ENCODE measurements around the gene CMIP.

Gene CMIP

DNA sequence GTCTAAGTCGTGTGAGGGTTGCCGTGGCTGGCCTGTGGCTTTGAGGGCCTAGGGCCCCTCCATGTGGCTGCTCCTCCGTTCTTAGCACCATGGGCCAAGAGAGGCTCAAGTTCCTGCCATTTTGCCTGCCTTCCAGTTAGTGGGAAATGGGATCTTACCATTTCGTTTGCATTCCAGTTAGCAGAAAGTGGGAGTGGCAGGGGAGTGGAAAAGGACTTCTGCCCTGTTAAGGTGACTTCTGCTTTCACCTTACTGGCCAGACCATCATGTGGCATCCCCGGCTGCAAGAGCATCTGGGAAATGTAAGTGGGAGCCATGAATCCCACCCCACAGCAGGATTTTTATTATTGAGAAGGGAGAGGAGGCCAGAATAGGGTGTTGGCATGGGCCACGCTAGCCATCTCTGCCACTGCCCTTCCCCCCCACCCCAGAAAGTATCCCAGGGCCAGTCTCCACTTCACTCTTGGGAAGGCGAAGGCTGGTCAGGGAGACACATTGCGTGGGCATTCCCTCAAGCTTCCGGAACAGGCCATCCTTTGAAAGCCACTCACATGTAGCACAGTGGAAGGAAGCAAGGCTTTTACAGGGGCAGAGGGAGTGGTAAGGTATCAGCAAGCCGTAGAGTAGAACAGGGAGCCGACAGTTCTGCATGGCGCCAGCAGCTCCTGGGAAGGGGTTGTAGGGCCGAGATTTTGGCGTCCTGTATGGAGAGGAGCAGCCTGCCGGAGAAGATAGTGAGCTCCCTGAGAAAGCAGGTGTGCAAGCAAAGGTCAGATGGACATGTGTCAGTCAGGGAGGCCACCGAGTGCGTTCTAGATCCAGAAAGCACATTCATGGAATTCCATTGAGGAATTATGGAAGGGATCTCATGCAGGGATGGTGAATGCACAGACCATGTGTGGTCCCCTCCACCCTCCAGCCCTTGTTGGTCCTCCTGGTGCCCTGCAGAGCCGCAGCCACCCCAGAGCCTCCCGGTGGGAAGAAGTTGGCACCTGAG, 33.4 kb downstream of the CMIP start:
- no peak overlapping the region for H3K14ac ChIP-seq (ENCODE audit: low read length in 2 of 2)
- H3K18ac ChIP-seq (ENCODE audit: low read depth in 1 of 2, low read length in 2 of 2) = no peak overlapping the region
- no peaks in the 10 kb centered on the region for H3K27me3 ChIP-seq (ENCODE audit: control insufficient read depth in 1 of 2, insufficient read depth in 1 of 2, low read length in 2 of 2)
- H3K4me2 ChIP-seq (ENCODE audit: low read length, poor library complexity, severe bottlenecking) = no peak overlapping the region
- no peak overlapping the region for H3K4me3 ChIP-seq (ENCODE audit: insufficient read depth in 1 of 2, low read depth in 1 of 2, low read length in 2 of 2)
- no peak overlapping the region for H3K9ac ChIP-seq (ENCODE audit: low read length)
- H2BK120ac ChIP-seq (ENCODE audit: low read depth, low read length) = no peak overlapping the region
- no peak overlapping the region for H2BK5ac ChIP-seq (ENCODE audit: low read depth, low read length, poor library complexity, severe bottlenecking)
- H3K4ac ChIP-seq (ENCODE audit: low read depth in 1 of 2, low read length in 2 of 2) = no peak overlapping the region
- H2AK5ac ChIP-seq (ENCODE audit: low read length, severe bottlenecking) = no peak overlapping the region
- H4K91ac ChIP-seq (ENCODE audit: low read length) = peak overlapping the region; percentile 35
- peaks cover 37% of the 10 kb centered on the region for H3K4me1 ChIP-seq (ENCODE audit: control insufficient read depth, insufficient read depth, low read depth, low read length)
- H3K23ac ChIP-seq (ENCODE audit: low read length in 2 of 2) = no peak overlapping the region
- DNase-seq = no peak
- peaks cover 0 to 5% of the 10 kb centered on the region in 2 experiments for H3K36me3 ChIP-seq (ENCODE audit: control insufficient read depth in 1 of 2, insufficient read depth in 2 of 2, low read depth in 1 of 2, low read length in 2 of 2)
- 95% methylated on average over 17 of the region's 19 CpGs for WGBS
- peaks cover 59% of the 10 kb centered on the region for H3K79me1 ChIP-seq (replicated peaks; ENCODE audit: low read length, poor library complexity, severe bottlenecking)
- no peak overlapping the region for H2AFZ ChIP-seq (ENCODE audit: low read depth, low read length)
- H3K27ac ChIP-seq (ENCODE audit: low read length, poor library complexity, severe bottlenecking) = no peak overlapping the region
- H4K8ac ChIP-seq (ENCODE audit: low read length) = no peak overlapping the region
- H2BK15ac ChIP-seq (ENCODE audit: low read depth, poor library complexity, severe bottlenecking) = no peak overlapping the region
- H2BK12ac ChIP-seq (ENCODE audit: low read length in 2 of 2) = peak overlapping the region in 1 of 2 experiments; percentile 34
- no peaks in the 10 kb centered on the region for H3K9me3 ChIP-seq (ENCODE audit: control insufficient read depth, low read length)

DNA sequence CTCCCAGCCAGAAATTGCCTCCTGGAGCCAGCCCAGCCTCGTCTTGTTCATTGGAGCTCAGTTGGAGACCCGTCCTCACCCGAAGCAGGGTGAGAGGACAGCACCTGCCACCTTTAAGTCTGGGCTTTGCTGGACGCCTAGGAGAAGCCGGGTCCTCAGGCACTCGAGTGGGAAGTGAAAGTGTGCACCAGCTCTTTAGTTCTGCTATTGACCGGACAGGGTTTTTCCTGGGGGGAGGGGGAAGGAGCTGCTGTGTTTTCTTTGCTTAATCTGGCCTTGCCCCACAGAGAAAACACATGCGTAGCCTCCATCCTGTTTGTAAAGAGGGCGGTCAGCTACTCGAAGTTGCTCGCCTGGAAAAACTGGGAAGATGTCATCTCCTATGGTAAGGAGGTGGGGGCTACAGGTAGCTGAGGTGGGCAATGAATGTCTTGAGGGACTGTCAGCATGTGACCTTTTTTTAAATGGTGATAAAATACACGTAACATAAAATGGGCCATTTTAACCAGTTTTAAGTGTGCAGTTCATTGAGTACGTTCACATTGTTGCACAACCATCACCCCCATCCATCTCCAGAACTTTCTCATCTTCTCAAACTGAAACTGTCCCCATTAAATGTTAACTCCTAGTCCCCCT, 34.4 kb downstream of the CMIP start:
- H3K4me2 ChIP-seq (ENCODE audit: low read length, poor library complexity, severe bottlenecking) = no peak overlapping the region
- H3K18ac ChIP-seq (ENCODE audit: low read depth in 1 of 2, low read length in 2 of 2) = peak overlapping the region in 1 of 2 experiments; percentile 53
- peak overlapping the region; percentile 5 for H4K8ac ChIP-seq (ENCODE audit: low read length)
- H3K4me1 ChIP-seq (ENCODE audit: control insufficient read depth, insufficient read depth, low read depth, low read length) = peaks cover 35% of the 10 kb centered on the region
- H3K27me3 ChIP-seq (ENCODE audit: control insufficient read depth in 1 of 2, insufficient read depth in 1 of 2, low read length in 2 of 2) = no peaks in the 10 kb centered on the region
- peak; percentile 67 for DNase-seq
- H3K79me1 ChIP-seq (replicated peaks; ENCODE audit: low read length, poor library complexity, severe bottlenecking) = peaks cover 56% of the 10 kb centered on the region
- H3K14ac ChIP-seq (ENCODE audit: low read length in 2 of 2) = peak overlapping the region in 1 of 2 experiments; percentile 21
- peak overlapping the region; percentile 22 for H2AK5ac ChIP-seq (ENCODE audit: low read length, severe bottlenecking)
- H3K27ac ChIP-seq (ENCODE audit: low read length, poor library complexity, severe bottlenecking) = no peak overlapping the region
- H3K4ac ChIP-seq (ENCODE audit: low read depth in 1 of 2, low read length in 2 of 2) = no peak overlapping the region
- H2BK12ac ChIP-seq (ENCODE audit: low read length in 2 of 2) = no peak overlapping the region
- no peak overlapping the region for H4K91ac ChIP-seq (ENCODE audit: low read length)
- H2BK120ac ChIP-seq (ENCODE audit: low read depth, low read length) = no peak overlapping the region
- H2BK5ac ChIP-seq (ENCODE audit: low read depth, low read length, poor library complexity, severe bottlenecking) = no peak overlapping the region
- 70% methylated on average over 13 of the region's 13 CpGs for WGBS
- H3K4me3 ChIP-seq (ENCODE audit: insufficient read depth in 1 of 2, low read depth in 1 of 2, low read length in 2 of 2) = no peak overlapping the region
- H3K9me3 ChIP-seq (ENCODE audit: control insufficient read depth, low read length) = no peaks in the 10 kb centered on the region
- H2AFZ ChIP-seq (ENCODE audit: low read depth, low read length) = no peak overlapping the region
- no peak overlapping the region for H3K9ac ChIP-seq (ENCODE audit: low read length)
- H3K36me3 ChIP-seq (ENCODE audit: control insufficient read depth in 1 of 2, insufficient read depth in 2 of 2, low read depth in 1 of 2, low read length in 2 of 2) = peaks cover 0 to 5% of the 10 kb centered on the region in 2 experiments
- no peak overlapping the region for H3K23ac ChIP-seq (ENCODE audit: low read length in 2 of 2)
- H2BK15ac ChIP-seq (ENCODE audit: low read depth, poor library complexity, severe bottlenecking) = no peak overlapping the region

DNA sequence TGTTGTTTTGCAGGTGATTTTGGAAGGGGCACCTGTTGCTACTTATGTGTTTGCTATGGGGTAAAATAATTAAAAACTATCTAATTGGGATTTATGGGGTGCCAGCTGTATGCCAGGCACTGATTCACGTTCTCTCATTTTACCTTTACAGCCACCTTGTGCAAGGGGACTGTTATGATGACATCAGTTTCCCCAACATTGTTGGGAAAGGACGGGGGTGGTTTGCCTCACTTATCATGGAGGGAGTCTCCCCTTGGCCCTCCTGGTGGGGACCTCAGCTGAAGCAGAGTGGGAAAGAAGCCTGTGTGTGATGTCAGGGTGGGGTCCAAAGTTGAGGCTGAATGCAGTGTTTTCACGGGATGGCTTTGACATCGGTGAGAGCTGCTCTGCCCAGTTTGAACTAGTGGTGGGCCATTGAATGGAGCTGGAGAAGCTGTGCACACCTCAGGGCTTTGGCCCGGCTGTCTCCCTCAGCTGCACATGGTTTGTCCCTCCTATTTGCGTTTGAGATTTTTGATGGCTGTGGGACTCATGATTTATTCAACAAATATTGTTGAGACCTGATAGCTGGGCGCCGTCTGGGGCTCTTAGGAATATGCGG, 36.1 kb downstream of the CMIP start:
- 97% methylated on average over 8 of the region's 9 CpGs for WGBS
- H3K23ac ChIP-seq (ENCODE audit: low read length in 2 of 2) = no peak overlapping the region
- peak overlapping the region; percentile 36 for H2BK15ac ChIP-seq (ENCODE audit: low read depth, poor library complexity, severe bottlenecking)
- no peak overlapping the region for H2AK5ac ChIP-seq (ENCODE audit: low read length, severe bottlenecking)
- peak overlapping the region; percentile 53 for H4K8ac ChIP-seq (ENCODE audit: low read length)
- H2AFZ ChIP-seq (ENCODE audit: low read depth, low read length) = no peak overlapping the region
- H2BK120ac ChIP-seq (ENCODE audit: low read depth, low read length) = no peak overlapping the region
- H3K27me3 ChIP-seq (ENCODE audit: control insufficient read depth in 1 of 2, insufficient read depth in 1 of 2, low read length in 2 of 2) = no peaks in the 10 kb centered on the region
- DNase-seq = no peak
- H3K14ac ChIP-seq (ENCODE audit: low read length in 2 of 2) = peak overlapping the region in 1 of 2 experiments; percentile 68
- H3K9me3 ChIP-seq (ENCODE audit: control insufficient read depth, low read length) = no peaks in the 10 kb centered on the region
- H3K4me2 ChIP-seq (ENCODE audit: low read length, poor library complexity, severe bottlenecking) = no peak overlapping the region
- H2BK12ac ChIP-seq (ENCODE audit: low read length in 2 of 2) = peak overlapping the region in 1 of 2 experiments; percentile 53
- peaks cover 37% of the 10 kb centered on the region for H3K4me1 ChIP-seq (ENCODE audit: control insufficient read depth, insufficient read depth, low read depth, low read length)
- H3K36me3 ChIP-seq (ENCODE audit: control insufficient read depth in 1 of 2, insufficient read depth in 2 of 2, low read depth in 1 of 2, low read length in 2 of 2) = no peaks in the 10 kb centered on the region
- peak overlapping the region; percentile 76 to 83 for H3K4ac ChIP-seq (ENCODE audit: low read depth in 1 of 2, low read length in 2 of 2)
- H3K4me3 ChIP-seq (ENCODE audit: insufficient read depth in 1 of 2, low read depth in 1 of 2, low read length in 2 of 2) = no peak overlapping the region
- H3K18ac ChIP-seq (ENCODE audit: low read depth in 1 of 2, low read length in 2 of 2) = no peak overlapping the region
- peaks cover 58% of the 10 kb centered on the region for H3K79me1 ChIP-seq (replicated peaks; ENCODE audit: low read length, poor library complexity, severe bottlenecking)
- H4K91ac ChIP-seq (ENCODE audit: low read length) = peak overlapping the region; percentile 65
- no peak overlapping the region for H3K27ac ChIP-seq (ENCODE audit: low read length, poor library complexity, severe bottlenecking)
- no peak overlapping the region for H3K9ac ChIP-seq (ENCODE audit: low read length)
- H2BK5ac ChIP-seq (ENCODE audit: low read depth, low read length, poor library complexity, severe bottlenecking) = no peak overlapping the region
